Omental fat pad (tissue), 4 donors: ENCODE data around the gene RNF103. TPM values are rescaled to one million over a fixed set of nuclear protein-coding genes. Genes with fewer than 3 reads are reported as not detected.

Source experiments
- ATAC-seq: fragments of 150-250 bp; one replicate; pipeline ENCODE4 v1.9.1; 2016; ENCODE audit warnings: mild to moderate bottlenecking, moderate library complexity; ENCODE audit not compliant: low FRiP score
- DNase-seq: peaks from one replicate; pipeline ENCODE4 v3.0.0-alpha.2; 2019; ENCODE audit warnings: low spot score
- CTCF ChIP-seq, 3 donors: fragments of 450-650 bp; IDR thresholded peaks; one replicate each; pipeline ENCODE4 v1.5.1; 2016 to 2017; ENCODE audit warnings: antibody characterized with exemption in 3 of 3, mild to moderate bottlenecking in 3 of 3, moderate library complexity in 2 of 3
- total RNA-seq, 4 donors: library from RNA; depleted of rRNA; stranded (reverse); fragments of >200 nt; gene quantifications; one replicate each; pipeline ENCODE4 v1.1.0, GENCODE V29; 2016

The RNF103 gene
- total RNA-seq, 4 donors from 2014 or later: 22.7 to 41.0 (median 28.2) TPM

- DNase-seq (no peak), ATAC-seq (no peak)
- TF ChIP-seq CTCF (IDR thresholded peaks at IDR 0.05): no peak
These were observed 67.2 kb downstream of the RNF103 start for GRCh38 chr2:86556508-86556907.

Other genes starting within 250 kb of the RNF103 start
- gene KDM3A, start 182.5 kb downstream of the RNF103 start, total RNA-seq: 10 to 100 TPM; 17.7 to 56.0 (median 25.7) TPM
- 100 to 1,000 TPM in 2 of 4 donors, 10 to 100 TPM in 2; 80.2 to 146 (median 111) TPM for gene CHMP3, start 60.4 kb downstream of the RNF103 start, total RNA-seq
- gene RMND5A, start 96.4 kb upstream of the RNF103 start, total RNA-seq: 10 to 100 TPM; 30.6 to 55.6 (median 46.3) TPM
- gene CD8A, start 167.0 kb upstream of the RNF103 start, total RNA-seq: 1 to 10 TPM; 1.4 to 6.6 (median 2.4) TPM
- gene CD8B, start 238.0 kb upstream of the RNF103 start, total RNA-seq: 1 to 10 TPM; 1.8 to 7.3 (median 2.8) TPM